SK-N-MC (cell line): ENCODE data around the gene BABAM2.

ENCODE experiments used
- EZH2 ChIP-seq: fragments of 200-600 bp; sonication (generic); IDR thresholded peaks from one replicate; pipeline ENCODE4 v1.6.1; 2017; ENCODE audit warnings: antibody characterized with exemption
- POLR2AphosphoS5 ChIP-seq: IDR thresholded peaks from 2 replicates; pipeline ENCODE4 v1.6.1; 2012; ENCODE audit warnings: mild to moderate bottlenecking, low read depth, low read length, borderline replicate concordance

- TF ChIP-seq EZH2 = no peak
- TF ChIP-seq POLR2AphosphoS5 = no peak
Measured at GRCh38 chr2:28287256-28287915, 396.9 kb downstream of the BABAM2 start.
